Activated CD4-positive, alpha-beta T cell treated with anti-CD3 and anti-CD28 coated beads, Interleukin-2, Interleukin-4, amounts not matched to agents 100 ng/mL and 50 ng/mL, durations not matched to agents 16 hours and 8 hours (primary cell): Measurements from ENCODE around the gene MYLK.

Experiments used
- DNase-seq: peaks from one replicate; pipeline ENCODE4 v3.0.0-alpha.2; 2020; ENCODE audit warnings: low spot score

Gene MYLK

DNA sequence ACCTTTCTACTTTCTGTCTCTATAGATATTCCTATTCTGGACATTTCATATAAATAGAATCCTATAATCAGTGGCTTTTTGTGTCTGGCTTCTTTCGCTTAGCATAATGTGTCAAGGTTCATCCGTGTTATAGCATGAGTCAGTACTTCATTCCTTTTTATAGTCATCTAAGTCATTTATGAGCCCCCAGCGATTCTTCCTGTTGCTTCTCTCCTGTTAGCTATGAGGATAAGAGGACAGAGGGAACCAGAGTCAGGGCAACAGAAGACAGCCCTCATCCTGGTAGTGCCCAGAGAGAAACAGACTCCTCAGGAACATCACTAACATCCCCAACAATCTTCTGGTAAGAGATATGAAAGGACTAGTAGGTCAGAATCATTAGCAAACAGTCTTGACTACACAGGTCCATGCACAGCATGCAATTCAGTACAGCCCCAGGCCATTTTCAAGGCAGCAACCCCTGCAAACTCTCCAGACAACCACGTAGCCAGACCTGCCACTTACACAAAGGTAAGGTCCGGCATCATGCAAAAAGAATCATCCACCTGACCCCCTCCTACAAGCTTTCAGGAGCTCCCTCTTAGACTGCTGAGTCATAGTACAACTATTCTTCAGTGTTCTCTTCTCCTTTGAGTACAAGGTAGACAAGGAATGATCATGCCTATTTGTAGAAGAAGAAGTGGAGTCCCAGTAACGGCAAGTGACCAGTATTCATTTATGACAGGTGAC lies 91.5 kb downstream of the MYLK start:
- no peak for DNase-seq

- DNase-seq, result no peak
Observed at GRCh38 chr3:123791898-123792297, 92.2 kb downstream of the MYLK start.

DNA sequence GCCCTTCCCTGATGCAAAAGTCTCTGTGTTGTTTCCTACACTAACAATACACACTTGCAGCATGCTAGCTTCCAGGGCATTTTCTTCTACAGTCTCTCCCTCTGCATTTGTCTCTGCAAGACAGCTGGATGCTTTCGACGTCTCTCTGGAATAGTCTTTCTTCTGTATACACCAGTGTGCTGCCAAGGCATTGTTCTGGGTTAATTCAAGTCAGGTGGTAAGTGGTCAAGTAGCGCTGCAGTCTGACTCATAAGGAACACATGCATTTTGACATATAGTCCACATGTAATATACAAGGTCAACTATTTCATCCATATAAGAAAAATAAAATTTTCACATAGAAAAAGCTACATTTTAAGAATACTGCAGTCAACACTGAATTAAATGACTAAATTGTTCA lies 92.7 kb downstream of the MYLK start:
- DNase-seq, result no peak

- DNase-seq, result no peak
Observed at GRCh38 chr3:123791073-123791370, 93.1 kb downstream of the MYLK start.

DNA sequence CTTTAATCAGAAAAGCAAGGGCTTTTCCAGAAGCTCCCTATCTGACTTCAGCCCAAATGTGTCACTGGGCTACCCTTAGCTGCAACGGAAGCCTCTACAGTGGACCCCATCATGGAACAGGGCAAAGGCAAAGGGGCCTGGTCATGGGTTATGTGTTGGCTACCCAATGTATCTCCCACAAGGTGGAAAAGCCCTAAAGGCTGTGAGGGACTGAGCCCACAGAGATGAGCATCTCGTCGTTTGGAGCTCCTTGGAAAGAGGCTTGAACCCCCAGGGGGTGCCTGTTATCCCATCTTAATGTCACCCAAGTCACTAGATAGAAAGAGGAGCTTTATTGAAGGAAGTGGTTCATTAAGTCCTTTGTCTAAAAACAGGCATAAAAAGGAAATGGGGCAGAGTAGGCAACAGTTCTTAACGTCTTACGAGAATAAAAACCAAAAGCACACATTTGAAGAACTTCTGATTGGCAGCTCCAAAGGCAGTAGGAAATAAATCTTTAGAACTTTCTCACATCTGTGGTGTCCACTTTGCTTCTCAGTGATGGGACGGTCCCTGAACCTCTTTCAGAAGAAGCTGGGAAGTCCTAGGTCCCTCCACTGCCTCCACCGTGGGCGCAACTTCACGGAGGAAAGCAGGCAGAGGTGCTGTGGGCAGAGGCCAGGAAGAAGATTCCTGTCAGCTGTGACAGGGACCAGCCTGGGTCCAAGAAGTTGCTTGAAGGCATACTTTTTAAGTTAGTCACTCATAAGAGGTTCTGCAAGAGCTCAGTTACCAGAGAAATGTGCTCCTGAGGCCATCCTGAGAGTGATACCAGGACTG lies 93.7 kb downstream of the MYLK start:
- DNase-seq, result no peak

GRCh38 chr3:123789760-123790159 lies 94.4 kb downstream of the MYLK start:
- no peak for DNase-seq

- no peak for DNase-seq
Observed at GRCh38 chr3:123789160-123789559, 95.0 kb downstream of the MYLK start.

DNA sequence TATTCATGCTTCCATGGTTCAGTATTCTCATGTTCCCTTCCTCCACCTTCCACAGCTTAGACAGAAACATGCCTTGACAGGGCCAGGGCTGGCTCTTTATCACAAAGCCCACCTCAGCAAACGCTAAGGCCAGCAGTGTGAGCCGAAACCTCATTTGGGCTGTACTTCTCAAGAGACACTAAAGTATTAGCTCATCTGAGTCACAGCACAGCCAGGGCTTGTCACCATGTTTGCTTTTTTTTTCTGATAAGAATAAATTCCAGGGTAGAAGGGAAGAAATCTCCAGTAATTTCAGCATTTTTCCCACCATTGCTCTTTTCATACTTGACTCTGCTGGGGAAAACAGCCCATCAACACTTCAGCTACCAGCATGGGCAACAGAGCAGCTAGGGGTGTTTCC lies 95.4 kb downstream of the MYLK start:
- DNase-seq, result no peak

GRCh38 chr3:123787133-123787532 lies 97.0 kb downstream of the MYLK start:
- no peak for DNase-seq

DNA sequence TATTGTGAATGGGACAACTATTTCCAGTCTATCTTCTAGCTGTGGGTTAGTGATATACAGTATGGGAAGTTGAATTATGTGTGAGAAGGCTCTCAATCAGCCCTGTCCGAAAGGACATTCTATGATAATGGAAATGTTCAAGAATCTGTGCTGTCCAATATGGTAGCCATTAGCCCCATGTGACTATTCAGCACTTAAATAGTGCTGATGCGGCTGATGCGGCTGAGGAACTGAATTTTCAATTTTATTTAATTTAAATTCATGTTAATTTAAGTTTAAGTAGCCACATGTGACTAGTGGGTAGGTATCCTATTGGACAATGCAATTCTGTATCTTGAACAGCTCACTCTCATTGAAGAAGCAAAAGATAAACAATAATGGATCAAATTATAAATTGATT lies 98.5 kb downstream of the MYLK start:
- DNase-seq, result no peak

GRCh38 chr3:123783811-123784210 lies 100.3 kb downstream of the MYLK start:
- DNase-seq, result no peak

GRCh38 chr3:123783050-123783689 lies 101.0 kb downstream of the MYLK start:
- DNase-seq, result no peak

DNA sequence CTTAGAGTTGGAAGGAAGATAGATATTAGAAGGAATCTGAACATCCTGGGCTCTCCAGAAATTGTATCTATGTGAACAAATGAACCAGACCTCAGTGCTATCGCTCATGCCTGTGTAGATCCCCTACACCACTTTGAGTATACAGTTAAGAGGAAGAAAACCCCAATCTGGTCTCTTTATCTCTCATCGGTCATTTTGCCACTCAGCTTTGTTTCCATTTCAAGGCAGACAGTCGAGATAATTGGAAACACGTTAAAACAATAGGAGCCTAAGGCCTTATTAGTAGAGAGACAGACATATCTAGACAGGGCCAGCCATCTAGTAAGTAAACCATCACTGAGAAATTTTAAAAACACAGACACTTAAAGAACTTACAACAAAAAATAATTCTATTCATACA lies 101.6 kb downstream of the MYLK start:
- DNase-seq, result no peak

GRCh38 chr3:123781571-123782275 lies 102.4 kb downstream of the MYLK start:
- DNase-seq, result no peak

GRCh38 chr3:123781138-123781537 lies 103.0 kb downstream of the MYLK start:
- DNase-seq, result no peak

GRCh38 chr3:123780656-123781055 lies 103.5 kb downstream of the MYLK start:
- DNase-seq, result no peak

- no peak for DNase-seq
Observed at GRCh38 chr3:123779655-123780231, 104.4 kb downstream of the MYLK start.

DNA sequence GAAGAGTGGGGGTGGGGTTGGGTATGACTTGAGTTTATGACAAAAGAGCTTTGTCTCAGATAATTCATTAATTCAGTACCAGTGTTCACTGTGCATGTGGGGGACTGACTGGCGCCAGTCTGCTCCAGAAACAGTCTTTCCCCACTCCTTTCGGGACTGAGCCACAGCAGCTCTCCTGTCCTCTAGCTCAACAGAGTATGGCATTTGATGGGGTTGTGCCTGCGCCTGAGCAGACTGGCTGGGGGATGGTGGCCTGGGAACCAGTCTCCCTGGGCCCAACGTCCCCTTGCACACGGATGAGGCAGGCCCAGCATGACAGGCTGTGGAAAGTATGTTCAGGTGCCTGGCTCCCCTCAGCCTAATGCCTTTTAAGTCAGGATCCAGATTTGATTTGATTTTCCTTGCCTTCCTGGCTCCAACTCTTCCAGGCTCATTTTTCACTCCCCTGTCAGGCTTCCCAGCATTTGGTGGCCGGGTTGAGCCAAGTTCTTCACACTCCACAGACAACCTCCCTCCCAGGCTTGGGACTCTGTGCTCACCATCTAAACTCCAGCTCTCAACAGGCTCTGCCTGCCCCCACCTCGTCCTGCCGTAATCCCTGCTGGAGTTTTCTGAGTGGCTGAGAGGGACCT lies 105.0 kb downstream of the MYLK start:
- DNase-seq, result no peak

- DNase-seq, result no peak
Observed at GRCh38 chr3:123778525-123778924, 105.6 kb downstream of the MYLK start.

DNA sequence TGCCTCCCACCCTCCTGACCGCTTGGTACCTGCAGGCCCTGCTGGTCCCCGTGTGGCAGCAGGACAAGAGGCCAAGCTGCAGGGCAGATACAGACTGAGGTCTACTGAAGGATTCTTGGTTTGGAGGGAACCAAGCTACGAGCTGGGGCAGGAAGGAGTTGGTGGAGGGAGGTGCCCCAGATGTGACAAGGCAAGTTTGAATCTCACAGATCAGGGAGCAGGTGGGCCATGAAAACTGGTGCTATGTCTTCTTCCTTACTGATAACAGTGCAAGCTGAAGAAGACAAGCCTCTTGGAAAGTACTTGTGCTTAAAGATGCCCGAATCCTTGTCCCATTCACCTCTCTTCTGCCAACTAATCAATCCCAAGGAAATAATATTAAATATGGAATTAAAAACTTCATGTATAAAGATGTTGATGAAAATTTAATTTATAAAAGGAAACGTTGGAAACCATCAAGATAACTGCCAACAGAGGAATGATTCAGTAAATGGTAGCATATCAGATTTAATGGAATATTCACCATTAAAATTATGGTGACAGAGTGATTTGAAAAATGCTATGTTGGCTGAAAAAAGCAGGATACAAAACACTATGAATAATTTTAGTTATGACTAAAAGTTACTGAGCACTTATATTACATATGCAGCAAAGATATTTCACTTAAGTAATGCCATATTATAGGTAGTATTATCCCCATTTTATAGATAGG lies 107.9 kb downstream of the MYLK start:
- DNase-seq, result no peak

DNA sequence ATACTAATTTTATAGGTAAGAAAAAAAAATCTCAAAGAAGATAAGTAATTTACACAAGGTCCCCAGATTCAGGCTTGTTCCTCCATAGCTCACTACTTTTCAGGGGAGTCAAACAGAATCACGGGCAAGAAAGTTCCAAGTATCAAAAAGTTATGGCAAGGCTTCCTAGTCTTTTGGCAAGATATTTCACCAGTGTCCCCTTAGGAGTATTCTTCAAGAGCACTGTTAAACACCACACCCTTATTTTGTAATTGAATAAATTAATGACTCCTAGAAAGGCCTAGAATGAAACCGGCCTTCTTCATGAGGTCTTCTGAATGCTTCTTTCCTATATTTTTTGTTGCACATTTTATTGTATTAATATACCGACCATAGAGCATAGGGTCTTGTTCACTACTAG lies 109.7 kb downstream of the MYLK start:
- no peak for DNase-seq
